Stimulated activated naive CD8-positive, alpha-beta T cell treated with anti-CD3 and anti-CD28 coated beads, Interleukin-15, Interleukin-2, amounts not matched to agents 100 ng/mL and 50 ng/mL, for 24 hours (primary cell): ENCODE measurements around the gene XPOT.

Experiments used
- H3K27ac Mint-ChIP-seq: one replicate; pipeline ENCODE4 v1.8.0; 2021; ENCODE audit warnings: mild to moderate bottlenecking, mixed read lengths
- H3K27me3 Mint-ChIP-seq: one replicate; pipeline ENCODE4 v1.8.0; 2021; ENCODE audit warnings: mixed read lengths
- H3K36me3 Mint-ChIP-seq: one replicate; pipeline ENCODE4 v1.8.0; 2021; ENCODE audit warnings: low read depth, mixed read lengths
- H3K4me1 Mint-ChIP-seq: one replicate; pipeline ENCODE4 v1.8.0; 2021; ENCODE audit warnings: low read depth, mixed read lengths
- H3K4me3 Mint-ChIP-seq: one replicate; pipeline ENCODE4 v1.8.0; 2021; ENCODE audit warnings: mild to moderate bottlenecking, mixed read lengths
- H3K9me3 Mint-ChIP-seq: one replicate; pipeline ENCODE4 v1.8.0; 2021; ENCODE audit warnings: mixed read lengths

XPOT gene

DNA sequence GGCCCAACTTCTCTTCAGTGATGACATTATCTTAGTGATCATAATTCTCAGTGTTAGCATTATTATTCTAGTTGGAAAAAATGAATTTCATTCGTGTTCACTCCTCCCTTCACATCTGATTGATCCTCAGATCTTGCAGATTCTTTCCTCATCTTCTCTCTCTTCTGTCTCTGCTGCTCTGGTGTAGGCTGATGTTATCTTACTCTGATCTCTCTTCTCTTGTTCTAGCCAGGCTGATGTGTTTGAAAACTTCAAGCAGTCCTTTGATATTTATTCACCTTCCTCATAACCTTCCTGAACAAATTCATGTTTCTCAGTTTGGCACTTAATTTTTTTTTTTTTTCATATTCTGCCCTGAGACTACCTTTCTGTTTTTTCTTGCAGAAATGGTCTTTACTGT, 42.1 kb downstream of the XPOT start:
- Mint-ChIP-seq H3K36me3 (peaks cover 77% of the 10 kb centered on the region), H3K9me3 (no peaks in the 10 kb centered on the region)

DNA sequence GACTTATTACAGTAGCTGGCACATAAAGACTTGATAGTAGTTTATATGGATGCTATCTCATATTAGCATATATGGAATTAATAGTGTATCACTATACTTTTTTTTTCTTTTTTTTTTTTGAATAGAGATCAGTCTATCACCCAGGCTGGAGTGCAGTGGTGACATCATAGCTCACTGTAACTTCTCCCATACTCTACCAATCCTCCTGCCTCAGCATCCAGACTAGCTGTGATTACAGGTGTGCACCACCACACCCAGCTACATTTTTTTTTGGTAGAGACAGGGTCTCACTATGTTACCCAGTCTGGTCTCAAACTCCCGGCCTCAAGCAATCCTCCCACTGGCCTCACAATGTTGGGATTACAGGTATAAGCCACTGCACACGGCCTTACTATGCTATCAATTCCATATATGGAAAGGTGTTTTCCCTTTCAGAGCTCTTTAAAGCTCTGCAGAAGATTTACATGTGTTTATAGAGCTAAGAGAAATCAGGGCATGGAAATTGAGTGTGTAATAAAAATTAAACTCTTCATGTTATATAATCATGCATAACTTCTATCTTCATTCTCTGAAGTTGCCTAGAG, 46.0 kb downstream of the XPOT start:
- Mint-ChIP-seq H3K27ac (peak overlapping the region; percentile 95), H3K36me3 (peaks cover 47% of the 10 kb centered on the region), H3K9me3 (no peaks in the 10 kb centered on the region), H3K4me3 (peak overlapping the region; percentile 95), H3K27me3 (no peaks in the 10 kb centered on the region), H3K4me1 (peaks cover 38% of the 10 kb centered on the region)

More for the DNA sequence above, 42.1 kb downstream of the XPOT start:
- H3K27ac Mint-ChIP-seq: peak overlapping the region; percentile 4
- H3K27me3 Mint-ChIP-seq: no peaks in the 10 kb centered on the region
- no peak overlapping the region for H3K4me3 Mint-ChIP-seq
- H3K4me1 Mint-ChIP-seq: peaks cover 23% of the 10 kb centered on the region

DNA sequence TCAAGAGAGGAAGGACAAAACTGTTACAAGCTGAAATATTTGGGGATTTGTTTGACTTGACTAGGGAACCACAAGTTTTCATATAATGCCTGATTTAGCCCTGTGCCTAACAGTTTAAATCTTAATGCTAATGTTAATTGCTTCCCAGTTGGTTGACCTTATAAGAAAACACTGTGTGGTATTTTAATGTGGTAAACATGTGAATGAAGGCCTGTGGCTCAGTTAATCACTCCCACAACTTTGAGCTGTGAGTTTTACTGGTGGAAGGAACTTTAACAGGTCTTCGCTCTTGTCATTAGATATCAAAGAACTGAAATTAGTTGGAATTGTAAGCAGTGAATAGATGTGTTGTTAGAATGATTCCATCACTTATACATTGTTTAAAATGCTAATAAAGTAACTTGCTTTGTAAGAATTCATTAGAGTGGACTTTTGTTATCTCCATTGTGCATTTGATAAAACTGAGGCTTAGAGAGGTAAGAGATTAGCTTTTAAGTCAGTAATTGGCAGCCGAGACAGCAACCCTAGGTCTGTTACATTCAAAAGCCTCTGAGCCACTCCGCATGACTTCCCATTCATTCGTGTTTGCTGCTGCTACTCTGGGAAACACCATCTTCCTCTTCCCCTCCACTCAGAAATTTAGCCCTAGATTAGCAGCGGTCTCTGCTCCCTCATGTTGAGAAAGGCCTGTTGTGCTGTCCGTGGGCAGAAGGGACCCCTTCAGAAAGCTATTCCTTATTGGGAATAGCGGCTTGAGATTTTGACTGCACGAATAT, 46.7 kb downstream of the XPOT start:
- no peaks in the 10 kb centered on the region for H3K9me3 Mint-ChIP-seq
- H3K4me3 Mint-ChIP-seq: peak overlapping the region; percentile 95
- H3K27me3 Mint-ChIP-seq: no peaks in the 10 kb centered on the region
- H3K36me3 Mint-ChIP-seq: peaks cover 44% of the 10 kb centered on the region
- H3K4me1 Mint-ChIP-seq: peaks cover 44% of the 10 kb centered on the region
- H3K27ac Mint-ChIP-seq: peak overlapping the region; percentile 95

DNA sequence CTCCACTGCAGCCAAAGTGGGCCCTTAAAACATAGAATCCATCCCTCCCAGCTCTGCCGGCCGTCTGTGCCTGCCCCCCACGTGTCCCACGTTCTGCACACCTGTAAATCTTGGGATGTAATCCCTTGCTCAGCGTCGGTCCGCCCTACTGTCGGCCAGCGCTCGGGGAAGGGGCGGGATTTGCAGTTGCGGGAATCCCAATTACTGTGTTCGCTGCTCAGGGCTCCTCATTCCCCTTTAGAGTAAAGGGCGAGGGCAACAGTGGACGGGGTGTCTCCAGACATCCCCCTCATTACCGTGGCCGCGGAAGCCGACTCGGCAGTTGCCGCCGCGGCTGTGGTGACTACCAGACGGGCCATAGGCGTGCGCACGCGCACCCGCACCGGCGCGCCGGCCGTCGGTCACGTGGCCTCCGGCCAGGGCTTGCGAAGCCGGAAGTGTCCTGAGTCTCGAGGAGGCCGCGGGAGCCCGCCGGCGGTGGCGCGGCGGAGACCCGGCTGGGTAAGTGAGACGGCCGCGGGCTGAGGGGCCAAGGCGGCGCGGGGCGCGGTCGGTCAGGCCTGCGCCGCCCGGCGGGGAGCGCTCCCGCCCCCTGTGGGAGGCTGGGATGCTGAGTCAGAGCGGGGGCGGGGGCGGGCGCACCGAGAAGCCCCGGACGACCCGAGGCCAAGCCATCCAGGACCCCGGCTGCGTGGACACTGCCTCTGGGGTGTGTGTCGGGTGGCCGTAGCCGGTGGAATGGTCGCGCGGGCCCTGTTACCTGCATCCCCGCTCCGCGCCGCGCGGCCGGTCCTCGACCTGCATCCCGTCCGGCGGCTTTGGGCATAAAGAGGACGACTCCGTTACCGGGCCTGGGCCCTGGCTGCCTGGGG, 47.7 kb downstream of the XPOT start, which contains the start of gene TBK1:
Gene TBK1, plus strand, starts transcription at position 434 of the 872 bp plus-strand sequence. CDS start 3,751 bp downstream, outside the sequence.
- Mint-ChIP-seq H3K4me3 (peak within 1 kb of the TSS; percentile 95), H3K9me3 (no peaks in the 10 kb centered on the region), H3K27ac (peak within 1 kb of the TSS; percentile 95), H3K36me3 (peaks cover 38% of the 10 kb centered on the region), H3K27me3 (no peaks in the 10 kb centered on the region), H3K4me1 (peaks cover 47% of the 10 kb centered on the region)

DNA sequence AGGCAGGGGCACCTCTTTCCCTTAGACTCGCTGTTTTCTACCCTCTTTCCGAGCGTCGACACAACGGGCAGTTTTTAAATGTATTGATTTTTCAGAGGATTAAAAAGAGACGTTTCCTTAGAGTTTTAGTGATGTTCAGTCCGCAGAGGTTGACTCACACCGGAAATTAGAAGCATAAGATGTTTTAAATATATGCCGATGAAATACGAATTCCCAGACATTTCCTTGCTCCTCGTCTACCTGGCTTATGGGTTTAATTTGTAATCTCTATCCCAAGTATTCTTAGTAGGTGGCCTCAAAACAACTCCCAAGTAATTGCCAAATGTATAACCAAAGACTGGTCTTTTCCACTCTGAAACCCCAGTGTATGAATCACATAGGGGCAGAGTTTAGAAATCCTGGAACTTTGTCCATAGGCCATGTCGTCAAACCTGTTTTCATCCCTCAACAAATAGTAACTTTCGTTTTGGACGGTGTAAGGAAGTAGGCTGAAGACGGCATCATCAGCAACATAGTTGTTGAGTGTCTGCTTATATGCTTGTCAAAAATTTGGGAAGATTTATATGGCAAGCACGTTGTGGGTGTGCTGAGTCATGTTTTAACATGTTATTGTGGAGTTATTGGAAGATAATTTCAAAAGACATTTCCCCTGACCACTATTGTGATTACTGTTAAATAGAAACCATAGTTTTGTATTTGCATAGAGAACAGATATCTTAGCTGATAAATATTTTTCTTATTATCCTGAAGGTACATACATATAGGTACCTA, 48.6 kb downstream of the XPOT start:
- peaks cover 55% of the 10 kb centered on the region for H3K4me1 Mint-ChIP-seq
- H3K36me3 Mint-ChIP-seq: peaks cover 40% of the 10 kb centered on the region
- no peaks in the 10 kb centered on the region for H3K27me3 Mint-ChIP-seq
- peak overlapping the region; percentile 94 for H3K4me3 Mint-ChIP-seq
- H3K27ac Mint-ChIP-seq: peak overlapping the region; percentile 93
- no peaks in the 10 kb centered on the region for H3K9me3 Mint-ChIP-seq

DNA sequence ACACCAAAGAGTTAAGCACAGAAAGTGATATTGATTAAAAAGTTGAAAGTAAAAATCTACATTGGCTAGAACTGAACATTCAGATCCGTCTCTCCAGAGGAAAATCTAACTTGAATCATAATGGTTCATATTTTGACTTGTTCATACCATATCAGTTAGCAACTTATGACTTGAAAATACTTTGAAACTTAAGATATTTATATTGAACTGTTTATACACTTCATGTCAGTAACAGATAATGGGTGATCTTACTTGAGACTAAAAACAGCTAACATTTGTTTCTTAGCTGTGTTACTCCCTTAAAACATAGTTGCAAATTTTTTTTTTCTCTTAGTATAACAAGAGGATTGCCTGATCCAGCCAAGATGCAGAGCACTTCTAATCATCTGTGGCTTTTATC, 51.3 kb downstream of the XPOT start:
- H3K4me3 Mint-ChIP-seq: no peak overlapping the region
- H3K27ac Mint-ChIP-seq: no peak overlapping the region
- H3K36me3 Mint-ChIP-seq: peaks cover 38% of the 10 kb centered on the region

DNA sequence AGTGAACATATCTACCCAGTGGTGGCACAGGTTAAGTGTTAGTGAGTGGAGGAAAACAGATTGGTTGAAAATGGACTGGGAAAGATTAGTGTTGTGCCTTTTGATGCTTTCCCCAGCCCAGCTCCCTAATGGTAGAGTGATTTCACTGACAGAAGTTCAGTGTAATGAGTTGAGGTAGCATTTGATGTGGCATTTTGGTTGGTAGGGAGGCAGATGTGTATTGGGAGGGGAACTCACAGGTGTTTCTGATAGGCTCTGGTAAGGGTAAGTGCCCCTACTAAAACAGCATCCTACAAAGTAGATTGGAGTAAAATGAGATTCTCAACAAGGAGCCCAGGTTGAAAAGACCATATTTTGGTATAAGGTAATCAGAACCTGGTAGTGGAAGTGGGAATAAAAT, 51.9 kb downstream of the XPOT start:
- Mint-ChIP-seq H3K9me3 (no peaks in the 10 kb centered on the region), H3K4me1 (peaks cover 60% of the 10 kb centered on the region), H3K27me3 (no peaks in the 10 kb centered on the region), H3K36me3 (peaks cover 32% of the 10 kb centered on the region), H3K27ac (peak overlapping the region; percentile 60), H3K4me3 (no peak overlapping the region)

More for the DNA sequence above, 51.3 kb downstream of the XPOT start:
- no peaks in the 10 kb centered on the region for H3K9me3 Mint-ChIP-seq
- peaks cover 66% of the 10 kb centered on the region for H3K4me1 Mint-ChIP-seq
- no peaks in the 10 kb centered on the region for H3K27me3 Mint-ChIP-seq

DNA sequence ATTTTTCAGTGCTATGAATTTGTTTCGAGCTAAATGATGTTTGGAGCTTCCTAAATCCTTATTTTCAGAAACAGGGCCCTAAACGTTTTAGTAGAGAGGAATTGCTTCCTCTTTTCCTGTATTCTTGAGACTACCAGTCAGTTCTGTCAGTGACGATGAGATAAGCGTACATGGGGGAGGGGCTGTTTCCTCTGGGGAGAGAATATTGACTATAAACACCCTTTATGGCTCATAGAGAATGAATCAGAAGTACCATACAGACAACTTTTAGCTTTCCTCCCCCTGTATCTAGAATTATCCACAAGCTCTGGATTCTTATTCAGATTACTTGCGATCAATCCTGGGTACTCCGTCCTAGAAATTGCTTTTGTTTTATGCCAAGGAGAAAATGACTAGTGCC, 52.8 kb downstream of the XPOT start:
- H3K27ac Mint-ChIP-seq: peak overlapping the region; percentile 29
- H3K36me3 Mint-ChIP-seq: peaks cover 35% of the 10 kb centered on the region
- H3K27me3 Mint-ChIP-seq: no peaks in the 10 kb centered on the region
- no peak overlapping the region for H3K4me3 Mint-ChIP-seq
- H3K9me3 Mint-ChIP-seq: no peaks in the 10 kb centered on the region
- peaks cover 54% of the 10 kb centered on the region for H3K4me1 Mint-ChIP-seq

DNA sequence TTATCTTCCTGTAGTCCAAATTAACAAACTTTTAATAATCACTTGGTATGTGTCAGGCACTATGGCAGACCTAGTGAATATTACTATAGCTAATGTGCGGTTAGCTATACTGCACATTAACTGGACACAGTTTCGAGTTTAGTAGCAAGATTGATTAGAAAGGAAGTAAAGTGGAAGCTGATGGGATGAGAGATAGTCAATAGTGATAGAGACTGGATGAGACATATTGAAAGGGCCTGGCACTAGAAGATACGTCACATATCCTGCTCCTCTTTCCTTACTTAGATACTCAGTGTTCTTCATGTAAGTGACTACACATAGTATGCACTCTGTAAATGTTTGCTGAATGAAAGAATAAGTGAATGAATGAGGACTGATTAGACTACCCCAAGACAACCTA, 53.3 kb downstream of the XPOT start:
- no peak overlapping the region for H3K4me3 Mint-ChIP-seq

DNA sequence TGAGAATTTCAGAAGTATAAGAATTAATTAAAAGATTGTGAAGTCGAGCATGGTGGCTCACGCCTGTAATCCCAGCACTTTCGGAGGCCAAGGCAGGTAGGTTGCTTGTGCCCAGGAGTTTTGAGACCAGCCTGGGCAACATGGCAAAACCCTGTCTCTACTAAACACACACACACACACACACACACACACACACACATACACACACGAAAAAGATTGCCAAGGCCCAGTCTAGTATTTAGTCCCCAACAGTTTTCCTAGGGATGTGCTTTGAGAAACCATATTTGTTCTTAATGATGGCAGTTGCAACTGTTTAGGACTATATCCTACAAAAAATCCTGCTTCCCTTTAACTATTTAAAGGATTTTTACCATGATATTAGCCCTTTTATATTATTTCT, 53.7 kb downstream of the XPOT start:
- no peak overlapping the region for H3K4me3 Mint-ChIP-seq
- H3K27me3 Mint-ChIP-seq: no peaks in the 10 kb centered on the region
- peaks cover 42% of the 10 kb centered on the region for H3K36me3 Mint-ChIP-seq
- no peaks in the 10 kb centered on the region for H3K9me3 Mint-ChIP-seq
- no peak overlapping the region for H3K27ac Mint-ChIP-seq
- H3K4me1 Mint-ChIP-seq: peaks cover 50% of the 10 kb centered on the region

More for the DNA sequence above, 53.3 kb downstream of the XPOT start:
- Mint-ChIP-seq H3K27me3 (no peaks in the 10 kb centered on the region), H3K27ac (peak overlapping the region; percentile 29), H3K36me3 (peaks cover 38% of the 10 kb centered on the region), H3K9me3 (no peaks in the 10 kb centered on the region), H3K4me1 (peaks cover 54% of the 10 kb centered on the region)

DNA sequence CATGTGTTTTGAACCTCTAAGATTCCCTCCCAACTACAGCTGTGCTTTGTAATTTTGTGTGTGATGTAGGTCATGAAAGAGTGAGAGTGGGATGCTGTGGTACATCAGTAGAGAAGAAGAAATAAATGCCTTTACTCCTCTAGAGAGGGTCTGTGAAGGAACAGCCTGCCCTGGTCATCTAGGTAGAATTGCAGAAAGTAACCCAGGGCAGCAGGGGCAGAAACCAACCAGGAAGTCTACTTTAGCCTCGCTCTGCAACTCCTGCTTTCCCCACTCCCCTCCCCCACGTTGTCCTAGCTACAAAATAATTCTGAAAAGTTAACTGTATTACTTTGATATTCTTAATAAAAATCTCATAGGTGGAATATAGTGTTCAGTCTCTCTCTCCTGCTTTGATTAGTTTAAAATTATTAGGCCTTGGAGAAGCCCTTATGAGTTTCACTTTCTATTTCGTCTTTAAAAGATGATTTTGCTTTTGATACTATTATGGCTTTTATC, 55.3 kb downstream of the XPOT start:
- peak overlapping the region; percentile 81 for H3K4me3 Mint-ChIP-seq
- H3K36me3 Mint-ChIP-seq: peaks cover 48% of the 10 kb centered on the region

DNA sequence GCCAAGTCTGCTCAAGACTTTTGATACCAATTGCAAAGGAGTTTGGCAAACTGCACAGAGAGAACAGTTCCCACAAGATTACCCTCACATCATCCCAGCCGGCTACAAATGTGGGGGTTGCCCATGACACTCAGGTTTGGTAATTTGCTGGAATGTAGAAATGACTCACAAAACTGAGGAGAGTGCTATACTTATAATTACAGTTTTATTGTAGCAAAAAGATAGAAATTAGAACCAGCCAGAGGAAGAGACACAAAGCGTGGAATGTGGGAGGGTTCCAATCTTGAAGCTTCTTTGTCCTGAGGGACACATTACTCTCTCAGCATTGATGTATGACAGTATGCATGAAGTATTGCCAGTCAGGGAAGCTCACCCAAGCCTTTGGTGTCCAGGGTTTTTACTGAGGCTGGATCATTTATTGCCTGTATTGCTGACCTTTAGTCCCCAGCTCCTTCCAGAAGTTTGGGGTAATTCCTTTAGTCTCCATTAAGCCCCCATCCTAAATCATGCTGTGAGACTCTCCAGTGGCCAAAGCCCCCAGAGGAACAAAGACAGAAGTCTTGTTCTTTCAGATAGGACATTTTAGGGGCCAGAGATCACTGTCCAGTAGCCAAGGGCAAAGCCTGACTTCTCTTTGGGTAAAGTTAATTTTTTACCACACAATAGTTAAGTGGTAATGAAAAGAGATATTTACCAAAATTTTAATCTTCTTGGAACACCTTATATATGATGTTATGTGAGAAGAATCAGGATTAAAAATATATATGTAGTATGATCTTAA, 57.6 kb downstream of the XPOT start:
- Mint-ChIP-seq H3K36me3 (peaks cover 61% of the 10 kb centered on the region), H3K4me1 (peaks cover 25% of the 10 kb centered on the region), H3K9me3 (no peaks in the 10 kb centered on the region), H3K4me3 (no peak overlapping the region), H3K27me3 (no peaks in the 10 kb centered on the region), H3K27ac (no peak overlapping the region)

More for the DNA sequence above, 55.3 kb downstream of the XPOT start:
- Mint-ChIP-seq H3K4me1 (peaks cover 41% of the 10 kb centered on the region), H3K9me3 (no peaks in the 10 kb centered on the region), H3K27me3 (no peaks in the 10 kb centered on the region), H3K27ac (peak overlapping the region; percentile 91)

DNA sequence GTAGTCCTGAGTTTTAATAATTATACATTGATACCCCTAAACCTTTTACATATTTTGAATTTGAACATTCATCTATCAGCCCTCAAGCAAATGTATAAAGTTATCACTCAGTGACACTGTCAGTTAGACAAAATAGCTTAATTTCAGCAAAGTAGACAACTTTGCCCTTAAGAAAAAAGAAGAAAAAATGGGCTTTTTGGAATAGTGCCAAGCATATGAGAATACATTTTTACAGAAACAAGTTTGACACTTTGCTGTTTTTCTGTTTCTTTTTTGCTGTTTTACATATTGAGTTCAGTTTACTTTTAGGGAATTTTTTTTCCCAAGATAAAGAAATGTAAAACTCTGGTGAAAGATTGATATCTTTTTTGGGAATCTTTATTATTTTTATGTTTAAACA, 62.0 kb downstream of the XPOT start:
- Mint-ChIP-seq H3K27ac (no peak overlapping the region), H3K4me1 (no peaks in the 10 kb centered on the region), H3K27me3 (no peaks in the 10 kb centered on the region), H3K9me3 (no peaks in the 10 kb centered on the region), H3K4me3 (no peak overlapping the region), H3K36me3 (peaks cover 61% of the 10 kb centered on the region)
